HG02885 (cell line): ENCODE measurements around the gene PSMD13.
"Not testable (repeated sequence)": the region's sequence is repeated elsewhere in the genome, so short reads cannot be mapped to it uniquely, and the experiment has no call there.

ENCODE experiments used
- ATAC-seq: cut with Tn5 transposase; IDR thresholded peaks from one replicate; pipeline ENCODE4 v1.9.1; 2021; ENCODE audit warnings: mild to moderate bottlenecking; ENCODE audit not compliant: unreplicated experiment, poor library complexity

The PSMD13 gene

GRCh38 chr11:238346-238745, 1.6 kb downstream of the PSMD13 start:
- not testable (repeated sequence) for ATAC-seq

GRCh38 chr11:240315-240714, 3.5 kb downstream of the PSMD13 start:
- ATAC-seq, result no peak

GRCh38 chr11:241634-242033, 4.9 kb downstream of the PSMD13 start:
- no peak for ATAC-seq

- no peak for ATAC-seq
These were observed 7.6 kb downstream of the PSMD13 start for GRCh38 chr11:244376-244775.

- ATAC-seq, result no peak
These were observed 12.3 kb downstream of the PSMD13 start for GRCh38 chr11:249062-249461.

- ATAC-seq, result no peak
These were observed 13.5 kb downstream of the PSMD13 start for GRCh38 chr11:250274-250673.

GRCh38 chr11:250740-251299, 14.0 kb downstream of the PSMD13 start:
- no peak for ATAC-seq

- ATAC-seq, result no peak
These were observed 14.8 kb downstream of the PSMD13 start for GRCh38 chr11:251550-251949.

- ATAC-seq, result no peak
These were observed 15.9 kb downstream of the PSMD13 start for GRCh38 chr11:252666-253065.

GRCh38 chr11:253160-253885, 16.5 kb downstream of the PSMD13 start:
- ATAC-seq, result no peak

- no peak for ATAC-seq
These were observed 17.1 kb downstream of the PSMD13 start for GRCh38 chr11:253886-254270.

- ATAC-seq, result no peak
These were observed 18.4 kb downstream of the PSMD13 start for GRCh38 chr11:255176-255575.

- no peak for ATAC-seq
These were observed 19.0 kb downstream of the PSMD13 start for GRCh38 chr11:255816-256215.

GRCh38 chr11:256952-257737, 20.4 kb downstream of the PSMD13 start:
- no peak for ATAC-seq

- no peak for ATAC-seq
These were observed 21.2 kb downstream of the PSMD13 start for GRCh38 chr11:257766-258493.

GRCh38 chr11:259413-259812, 22.6 kb downstream of the PSMD13 start:
- ATAC-seq, result no peak

GRCh38 chr11:261624-262023, 24.8 kb downstream of the PSMD13 start:
- ATAC-seq, result no peak

- no peak for ATAC-seq
These were observed 30.1 kb downstream of the PSMD13 start for GRCh38 chr11:266676-267439.

- no peak for ATAC-seq
These were observed 30.8 kb downstream of the PSMD13 start for GRCh38 chr11:267491-267994.

GRCh38 chr11:268716-269145, 32.0 kb downstream of the PSMD13 start:
- ATAC-seq, result peak; percentile 54
